Coronary artery (tissue), 2 donors: ENCODE data around the gene WNK2.

Experiments used
- DNase-seq: peaks from one replicate; pipeline ENCODE4 v3.0.0-alpha.2; 2017; ENCODE audit warnings: low spot score
- H3K27ac ChIP-seq, 2 donors: fragments of 200-600 bp; sonication (generic); one replicate each; pipeline ENCODE4 v1.5.1; 2016 to 2019
- H3K4me3 ChIP-seq: fragments of 200-600 bp; sonication (generic); 2 replicates; pipeline ENCODE4 v1.5.1; 2016; ENCODE audit warnings: mild to moderate bottlenecking, moderate library complexity
- CTCF ChIP-seq: fragments of 200-600 bp; sonication (generic); IDR thresholded peaks from one replicate; pipeline ENCODE4 v1.5.1; 2019; ENCODE audit warnings: antibody characterized with exemption

WNK2 gene

GRCh38 chr9:93260263-93261066, 76.5 kb downstream of the WNK2 start:
- Histone ChIP-seq H3K4me3 (no peak overlapping the region), H3K27ac (no peak overlapping the region)
- DNase-seq: no peak
- TF ChIP-seq CTCF: no peak

GRCh38 chr9:93261281-93261680, 77.3 kb downstream of the WNK2 start:
- no peak for TF ChIP-seq CTCF
- no peak for DNase-seq
- Histone ChIP-seq H3K4me3 (no peak overlapping the region), H3K27ac (no peak overlapping the region)

- Histone ChIP-seq H3K4me3 (no peak overlapping the region), H3K27ac (no peak overlapping the region)
- no peak for DNase-seq
- TF ChIP-seq CTCF: no peak
Measured at GRCh38 chr9:93261735-93262523, 78.0 kb downstream of the WNK2 start.

GRCh38 chr9:93262537-93263310, 78.8 kb downstream of the WNK2 start:
- H3K4me3 ChIP-seq: no peak overlapping the region
- TF ChIP-seq CTCF: no peak
- no peak overlapping the region for H3K27ac ChIP-seq
- peak; percentile 63 for DNase-seq

GRCh38 chr9:93263334-93264229, 79.6 kb downstream of the WNK2 start:
- TF ChIP-seq CTCF: no peak
- no peak overlapping the region for H3K27ac ChIP-seq
- DNase-seq: no peak
- no peak overlapping the region for H3K4me3 ChIP-seq
